Fibroblast of mammary gland (primary cell): ENCODE data around the gene KLHL24.
A peak's percentile ranks its signal among the peaks of the same experiment; 100 is the strongest.
"Not testable (repeated sequence)": the region's sequence is repeated elsewhere in the genome, so short reads cannot be mapped to it uniquely, and the experiment has no call there.

Experiments used
- DNase-seq: peaks from one replicate; pipeline ENCODE4 v3.0.0-alpha.2; 2010; ENCODE audit warnings: low read depth
- H3K4me3 ChIP-seq: 2 replicates; pipeline ENCODE4 v1.5.1; 2011; ENCODE audit warnings: low read depth, mild to moderate bottlenecking, low read length, moderate library complexity; ENCODE audit not compliant: control insufficient read depth
- CTCF ChIP-seq: conservative IDR thresholded peaks from 2 replicates; pipeline ENCODE4 v1.5.1; 2011; ENCODE audit warnings: low read depth, low read length, inconsistent platforms; ENCODE audit not compliant: control insufficient read depth, insufficient read depth

Gene KLHL24

GRCh38 chr3:183636221-183637105, 1.0 kb downstream of the KLHL24 start:
- TF ChIP-seq CTCF, result no peak
- peak overlapping the region; percentile 83 for H3K4me3 ChIP-seq

GRCh38 chr3:183637106-183637486, 1.7 kb downstream of the KLHL24 start:
- DNase-seq, result no peak
- peak overlapping the region; percentile 83 for H3K4me3 ChIP-seq
- TF ChIP-seq CTCF, result no peak

More at GRCh38 chr3:183636221-183637105, 1.0 kb downstream of the KLHL24 start:
- DNase-seq, result peak; percentile 93

GRCh38 chr3:183637633-183638032, 2.2 kb downstream of the KLHL24 start:
- H3K4me3 ChIP-seq, DNase-seq: not testable (repeated sequence)

- no peak for TF ChIP-seq CTCF
- DNase-seq, result peak; percentile 26
- no peak overlapping the region for H3K4me3 ChIP-seq
These were observed 2.9 kb downstream of the KLHL24 start for GRCh38 chr3:183638101-183638852.

- not testable (repeated sequence) for H3K4me3 ChIP-seq, DNase-seq
These were observed 5.2 kb downstream of the KLHL24 start for GRCh38 chr3:183640635-183641034.

GRCh38 chr3:183641882-183642281, 6.5 kb downstream of the KLHL24 start:
- no peak for DNase-seq
- H3K4me3 ChIP-seq, result no peak overlapping the region
- no peak for TF ChIP-seq CTCF

GRCh38 chr3:183644244-183644643, 8.8 kb downstream of the KLHL24 start:
- no peak overlapping the region for H3K4me3 ChIP-seq
- TF ChIP-seq CTCF, result no peak
- DNase-seq, result no peak
